HepG2 (cell line): ENCODE data around the gene AFAP1.

Source experiments
- POLR2A ChIP-seq, 2 experiments: IDR thresholded peaks; 2 replicates each; pipeline ENCODE4 v1.6.1; 2011; ENCODE audit warnings: low read depth in 2 of 2, low read length in 2 of 2, mild to moderate bottlenecking in 1 of 2, moderate library complexity in 1 of 2; ENCODE audit not compliant: insufficient read depth in 1 of 2
- SMAD3 ChIP-seq: sonication (generic); formaldehyde crosslinking; IDR thresholded peaks from 2 replicates; pipeline ENCODE4 v1.4.0; 2020; ENCODE audit warnings: missing genetic modification reagents
- ZNF557 ChIP-seq: sonication (generic); formaldehyde crosslinking; IDR thresholded peaks from 2 replicates; pipeline ENCODE4 v1.4.0; 2020; ENCODE audit warnings: missing genetic modification reagents
- TF ChIP-seq, protein P1 (sequence below): sonication (generic); formaldehyde crosslinking; IDR thresholded peaks from 2 replicates; pipeline ENCODE4 v1.5.0; 2020; ENCODE audit warnings: mild to moderate bottlenecking, missing genetic modification reagents, moderate library complexity
- TF ChIP-seq, protein P2 (sequence below): sonication (generic); formaldehyde crosslinking; IDR thresholded peaks from 2 replicates; pipeline ENCODE4 v1.5.0; 2020; ENCODE audit warnings: missing genetic modification reagents

DNA sequence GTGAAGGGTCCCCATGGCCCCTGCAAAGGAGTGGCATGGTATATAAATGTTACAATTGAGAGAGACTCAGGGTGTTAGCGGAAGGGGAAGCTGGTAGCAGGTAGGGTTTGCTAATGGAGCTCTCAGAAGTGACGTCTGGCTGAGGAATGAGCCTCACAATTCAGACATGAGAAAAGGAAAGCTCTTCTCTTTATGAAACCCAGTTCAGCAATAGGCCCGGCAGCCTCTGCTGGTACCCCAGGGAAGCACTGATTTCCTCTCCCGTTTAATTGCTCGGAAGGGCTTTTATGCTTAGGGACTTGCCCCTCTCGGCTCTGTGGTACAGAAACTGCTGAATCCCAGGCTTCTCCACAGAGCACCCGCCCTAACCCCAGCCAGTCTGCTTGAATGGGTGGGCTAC is 19.4 kb upstream of the AFAP1 start:
- TF ChIP-seq POLR2A (IDR thresholded peaks at IDR 0.05; ENCODE audit: insufficient read depth in 1 of 2, low read depth in 2 of 2, low read length in 2 of 2) (no peak), SMAD3 (CRISPR knock-in tag) (no peak), ZNF557 (CRISPR knock-in tag) (no peak)
- TF ChIP-seq, protein P1, sequence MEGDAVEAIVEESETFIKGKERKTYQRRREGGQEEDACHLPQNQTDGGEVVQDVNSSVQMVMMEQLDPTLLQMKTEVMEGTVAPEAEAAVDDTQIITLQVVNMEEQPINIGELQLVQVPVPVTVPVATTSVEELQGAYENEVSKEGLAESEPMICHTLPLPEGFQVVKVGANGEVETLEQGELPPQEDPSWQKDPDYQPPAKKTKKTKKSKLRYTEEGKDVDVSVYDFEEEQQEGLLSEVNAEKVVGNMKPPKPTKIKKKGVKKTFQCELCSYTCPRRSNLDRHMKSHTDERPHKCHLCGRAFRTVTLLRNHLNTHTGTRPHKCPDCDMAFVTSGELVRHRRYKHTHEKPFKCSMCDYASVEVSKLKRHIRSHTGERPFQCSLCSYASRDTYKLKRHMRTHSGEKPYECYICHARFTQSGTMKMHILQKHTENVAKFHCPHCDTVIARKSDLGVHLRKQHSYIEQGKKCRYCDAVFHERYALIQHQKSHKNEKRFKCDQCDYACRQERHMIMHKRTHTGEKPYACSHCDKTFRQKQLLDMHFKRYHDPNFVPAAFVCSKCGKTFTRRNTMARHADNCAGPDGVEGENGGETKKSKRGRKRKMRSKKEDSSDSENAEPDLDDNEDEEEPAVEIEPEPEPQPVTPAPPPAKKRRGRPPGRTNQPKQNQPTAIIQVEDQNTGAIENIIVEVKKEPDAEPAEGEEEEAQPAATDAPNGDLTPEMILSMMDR, result no peak
- TF ChIP-seq, protein P2, sequence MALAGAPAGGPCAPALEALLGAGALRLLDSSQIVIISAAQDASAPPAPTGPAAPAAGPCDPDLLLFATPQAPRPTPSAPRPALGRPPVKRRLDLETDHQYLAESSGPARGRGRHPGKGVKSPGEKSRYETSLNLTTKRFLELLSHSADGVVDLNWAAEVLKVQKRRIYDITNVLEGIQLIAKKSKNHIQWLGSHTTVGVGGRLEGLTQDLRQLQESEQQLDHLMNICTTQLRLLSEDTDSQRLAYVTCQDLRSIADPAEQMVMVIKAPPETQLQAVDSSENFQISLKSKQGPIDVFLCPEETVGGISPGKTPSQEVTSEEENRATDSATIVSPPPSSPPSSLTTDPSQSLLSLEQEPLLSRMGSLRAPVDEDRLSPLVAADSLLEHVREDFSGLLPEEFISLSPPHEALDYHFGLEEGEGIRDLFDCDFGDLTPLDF (CRISPR knock-in tag), result no peak
